OCI-LY3 (cell line): ENCODE results near the gene UGT1A4.

ENCODE experiments used
- H2AFZ ChIP-seq: fragments of 200-600, 300-600 bp; shearing (Covaris generic); 2 replicates; pipeline ENCODE4 v1.6.0; 2014; ENCODE audit warnings: antibody characterized with exemption, low read depth, low read length
- H3K27ac ChIP-seq: fragments of 200-600, 300-600 bp; sonication (generic); 2 replicates; pipeline ENCODE4 v1.5.1; 2014; ENCODE audit warnings: mild to moderate bottlenecking, low read length, moderate library complexity, mixed read lengths
- H3K27me3 ChIP-seq: fragments of 200-600, 300-600 bp; sonication (generic); 2 replicates; pipeline ENCODE4 v1.6.1; 2014; ENCODE audit warnings: low read depth, low read length, mixed read lengths
- H3K36me3 ChIP-seq: fragments of 200-600, 300-600 bp; sonication (generic); replicated peaks from 2 replicates; pipeline ENCODE3; 2014; ENCODE audit warnings: low read depth, low read length, mixed read lengths
- H3K4me1 ChIP-seq: fragments of 300-600, 200-600 bp; sonication (generic); 2 replicates; pipeline ENCODE4 v1.6.1; 2014; ENCODE audit warnings: low read length, mixed read lengths
- H3K4me2 ChIP-seq: fragments of 200-600, 300-600 bp; sonication (generic); 2 replicates; pipeline ENCODE4 v1.6.1; 2014; ENCODE audit warnings: low read length, mixed read lengths
- H3K4me3 ChIP-seq: fragments of 300-600, 200-600 bp; sonication (generic); 2 replicates; pipeline ENCODE4 v1.5.1; 2014; ENCODE audit warnings: antibody characterized with exemption, mild to moderate bottlenecking, low read length, moderate library complexity
- H3K79me2 ChIP-seq: fragments of 300-600, 200-600 bp; shearing (Covaris generic); 2 replicates; pipeline ENCODE4 v1.6.1; 2014; ENCODE audit warnings: mild to moderate bottlenecking, low read length, mixed read lengths
- H3K9ac ChIP-seq: fragments of 300-600, 200-600 bp; shearing (Covaris generic); 2 replicates; pipeline ENCODE4 v1.6.0; 2014; ENCODE audit warnings: mild to moderate bottlenecking, low read length, moderate library complexity
- H3K9me3 ChIP-seq: fragments of 200-600, 300-600 bp; shearing (Covaris generic); 2 replicates; pipeline ENCODE4 v1.6.1; 2014; ENCODE audit warnings: low read length, mixed read lengths; ENCODE audit not compliant: insufficient read depth
- H4K20me1 ChIP-seq: fragments of 200-600, 300-600 bp; sonication (generic); 2 replicates; pipeline ENCODE4 v1.6.1; 2016; ENCODE audit warnings: low read length, mixed read lengths; ENCODE audit not compliant: insufficient read depth
- EZH2phosphoT487 ChIP-seq: fragments of 200-600 bp; shearing (Covaris generic); IDR thresholded peaks from 2 replicates; pipeline ENCODE4 v1.6.1; 2018; ENCODE audit warnings: antibody characterized with exemption, mixed run types, low read depth
- TF ChIP-seq, protein P1 (sequence below): fragments of 200-600, 300-600 bp; sonication (generic); IDR thresholded peaks from 2 replicates; pipeline ENCODE4 v1.5.1; 2014; ENCODE audit warnings: antibody characterized with exemption, low read length, low read depth

Gene UGT1A4

DNA sequence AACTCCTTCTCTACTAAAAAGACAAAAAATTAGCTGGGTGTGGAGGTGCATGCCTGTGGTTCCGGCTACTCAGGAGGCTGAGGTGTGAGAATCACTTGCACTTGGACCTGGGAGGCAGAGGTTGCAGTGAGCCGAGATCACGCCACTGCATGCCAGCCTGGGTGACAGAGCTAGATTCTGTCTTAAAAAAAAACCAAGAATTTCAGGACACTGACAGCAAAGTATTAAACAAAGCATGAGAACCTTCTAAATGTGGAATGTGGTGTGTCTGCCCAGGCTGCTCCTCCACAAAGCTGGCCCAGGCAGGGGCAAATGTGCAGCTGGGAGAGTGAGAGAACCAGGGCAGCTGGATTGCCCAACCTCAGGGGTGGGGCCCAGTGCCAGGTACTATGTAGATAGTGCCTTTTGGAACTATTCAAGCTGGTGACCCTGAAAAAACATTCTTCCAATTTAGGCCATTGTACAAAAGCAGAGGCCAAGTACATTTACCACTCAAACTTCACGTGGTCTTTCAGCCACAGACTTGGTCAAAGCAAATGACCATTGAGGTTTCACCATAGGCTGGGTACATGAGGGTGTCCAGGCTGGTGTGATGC, 12.5 kb upstream of the UGT1A4 start:
- H3K4me3 ChIP-seq, result no peak overlapping the region
- no peaks in the 10 kb centered on the region for H3K27me3 ChIP-seq
- H2AFZ ChIP-seq, result no peak overlapping the region
- H3K27ac ChIP-seq, result no peak overlapping the region
- H3K4me1 ChIP-seq, result no peaks in the 10 kb centered on the region
- no peak overlapping the region for H3K9ac ChIP-seq
- no peaks in the 10 kb centered on the region for H3K79me2 ChIP-seq
- H3K9me3 ChIP-seq, result no peaks in the 10 kb centered on the region
- H3K36me3 ChIP-seq, result no peaks in the 10 kb centered on the region
- H3K4me2 ChIP-seq, result no peak overlapping the region
- no peak for TF ChIP-seq EZH2phosphoT487
- TF ChIP-seq, protein P1, sequence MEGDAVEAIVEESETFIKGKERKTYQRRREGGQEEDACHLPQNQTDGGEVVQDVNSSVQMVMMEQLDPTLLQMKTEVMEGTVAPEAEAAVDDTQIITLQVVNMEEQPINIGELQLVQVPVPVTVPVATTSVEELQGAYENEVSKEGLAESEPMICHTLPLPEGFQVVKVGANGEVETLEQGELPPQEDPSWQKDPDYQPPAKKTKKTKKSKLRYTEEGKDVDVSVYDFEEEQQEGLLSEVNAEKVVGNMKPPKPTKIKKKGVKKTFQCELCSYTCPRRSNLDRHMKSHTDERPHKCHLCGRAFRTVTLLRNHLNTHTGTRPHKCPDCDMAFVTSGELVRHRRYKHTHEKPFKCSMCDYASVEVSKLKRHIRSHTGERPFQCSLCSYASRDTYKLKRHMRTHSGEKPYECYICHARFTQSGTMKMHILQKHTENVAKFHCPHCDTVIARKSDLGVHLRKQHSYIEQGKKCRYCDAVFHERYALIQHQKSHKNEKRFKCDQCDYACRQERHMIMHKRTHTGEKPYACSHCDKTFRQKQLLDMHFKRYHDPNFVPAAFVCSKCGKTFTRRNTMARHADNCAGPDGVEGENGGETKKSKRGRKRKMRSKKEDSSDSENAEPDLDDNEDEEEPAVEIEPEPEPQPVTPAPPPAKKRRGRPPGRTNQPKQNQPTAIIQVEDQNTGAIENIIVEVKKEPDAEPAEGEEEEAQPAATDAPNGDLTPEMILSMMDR, result no peak
- no peaks in the 10 kb centered on the region for H4K20me1 ChIP-seq

DNA sequence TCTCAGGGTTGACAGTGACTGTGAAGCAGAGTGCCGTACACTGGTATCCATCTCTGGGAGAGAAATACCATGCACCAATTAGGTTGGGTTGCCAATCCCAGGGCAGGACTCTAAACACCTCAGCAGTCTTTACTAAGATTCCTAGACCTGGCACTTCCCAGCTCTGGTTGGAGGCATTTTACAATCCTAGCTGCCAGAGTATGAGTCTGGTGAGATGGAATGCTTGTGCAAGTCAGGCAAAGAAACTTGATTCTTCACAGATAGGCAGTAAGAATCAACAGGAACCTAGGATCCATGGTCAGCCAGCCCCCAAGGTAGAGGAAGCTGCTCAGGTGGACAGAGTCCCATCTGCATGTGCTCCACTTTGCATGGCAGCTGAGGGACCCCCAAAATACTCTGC, 11.8 kb upstream of the UGT1A4 start:
- Histone ChIP-seq H3K4me3 (no peak overlapping the region), H4K20me1 (no peaks in the 10 kb centered on the region), H3K36me3 (no peaks in the 10 kb centered on the region), H2AFZ (no peak overlapping the region), H3K79me2 (no peaks in the 10 kb centered on the region), H3K9ac (no peak overlapping the region), H3K27me3 (no peaks in the 10 kb centered on the region), H3K27ac (no peak overlapping the region), H3K4me1 (no peaks in the 10 kb centered on the region), H3K4me2 (no peak overlapping the region), H3K9me3 (no peaks in the 10 kb centered on the region)
- TF ChIP-seq, protein P1, result no peak
- TF ChIP-seq EZH2phosphoT487, result no peak

DNA sequence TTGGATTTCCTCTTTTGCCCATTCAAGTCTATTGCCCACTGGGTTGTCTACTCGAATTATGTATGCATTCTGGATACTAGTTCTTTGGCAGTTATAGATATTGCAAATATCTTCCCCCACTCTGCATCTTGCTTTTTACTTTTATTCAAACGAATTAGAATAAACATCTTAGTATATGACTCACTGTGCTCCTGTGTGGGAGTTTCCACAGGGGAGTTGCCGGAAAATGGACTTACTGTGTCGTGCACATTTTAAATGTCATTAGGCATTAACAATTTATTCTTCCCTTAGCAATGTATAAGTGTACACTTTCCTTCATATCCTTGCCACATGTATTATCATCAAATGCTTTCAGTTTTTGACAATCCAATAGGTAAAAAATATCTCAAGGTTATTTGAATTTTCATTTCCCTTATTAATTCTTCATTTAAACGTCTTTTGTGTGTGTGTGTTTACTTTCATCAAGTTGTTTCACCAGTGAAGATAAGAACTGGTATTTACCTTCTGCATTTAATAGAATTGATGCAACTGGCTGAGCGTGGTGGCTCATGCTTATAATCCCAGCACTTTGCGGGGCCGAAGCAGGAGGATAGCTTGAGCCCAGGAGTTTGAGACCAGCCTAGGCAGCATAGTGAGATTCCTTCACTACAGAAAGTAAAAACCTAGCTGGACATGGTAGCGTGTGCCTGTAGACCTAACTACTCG, 10.4 kb upstream of the UGT1A4 start:
- no peaks in the 10 kb centered on the region for H3K27me3 ChIP-seq
- no peaks in the 10 kb centered on the region for H3K79me2 ChIP-seq
- no peak overlapping the region for H3K9ac ChIP-seq
- no peak overlapping the region for H2AFZ ChIP-seq
- H3K4me3 ChIP-seq, result no peak overlapping the region
- no peak for TF ChIP-seq EZH2phosphoT487
- TF ChIP-seq, protein P1, result no peak
- H3K27ac ChIP-seq, result no peak overlapping the region
- no peaks in the 10 kb centered on the region for H4K20me1 ChIP-seq
- H3K4me1 ChIP-seq, result no peaks in the 10 kb centered on the region
- H3K9me3 ChIP-seq, result no peaks in the 10 kb centered on the region
- no peaks in the 10 kb centered on the region for H3K36me3 ChIP-seq
- H3K4me2 ChIP-seq, result no peak overlapping the region

DNA sequence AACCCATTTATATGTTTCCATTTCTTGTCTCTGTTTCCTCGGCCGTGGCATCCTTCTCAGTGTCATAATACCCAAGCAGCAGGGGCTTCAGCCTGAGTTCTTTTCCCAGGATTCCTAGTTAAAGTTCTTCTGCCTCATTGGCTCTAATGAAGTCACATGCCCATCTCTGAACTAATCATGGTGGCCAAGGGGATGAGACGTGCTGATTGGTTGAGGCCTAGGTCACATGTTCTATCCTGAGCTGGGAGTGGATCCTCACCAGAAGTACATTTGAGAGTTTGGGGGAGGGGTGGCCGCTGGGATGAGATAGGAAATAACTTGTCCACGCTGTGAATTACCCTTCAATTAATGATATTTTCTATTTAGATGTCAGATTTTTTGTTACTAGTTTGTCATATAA, 9.6 kb upstream of the UGT1A4 start:
- Histone ChIP-seq H2AFZ (no peak overlapping the region), H3K27ac (no peak overlapping the region), H3K4me2 (no peak overlapping the region), H3K4me3 (no peak overlapping the region), H3K36me3 (no peaks in the 10 kb centered on the region), H3K9me3 (no peaks in the 10 kb centered on the region), H3K27me3 (no peaks in the 10 kb centered on the region), H3K4me1 (no peaks in the 10 kb centered on the region), H3K9ac (no peak overlapping the region), H3K79me2 (no peaks in the 10 kb centered on the region), H4K20me1 (no peaks in the 10 kb centered on the region)
- no peak for TF ChIP-seq EZH2phosphoT487
- TF ChIP-seq, protein P1, result no peak
